Inflammatory macrophage treated with lipopolysaccharide for 4 hours (primary cell): ENCODE data around the gene SLC38A7.
A peak's percentile ranks its signal among the peaks of the same experiment; 100 is the strongest.
"Not testable (repeated sequence)": the region's sequence is repeated elsewhere in the genome, so short reads cannot be mapped to it uniquely, and the experiment has no call there.

Experiments used
- DNase-seq: peaks from one replicate; pipeline ENCODE4 v3.0.0-alpha.2; 2020

Gene SLC38A7

DNA sequence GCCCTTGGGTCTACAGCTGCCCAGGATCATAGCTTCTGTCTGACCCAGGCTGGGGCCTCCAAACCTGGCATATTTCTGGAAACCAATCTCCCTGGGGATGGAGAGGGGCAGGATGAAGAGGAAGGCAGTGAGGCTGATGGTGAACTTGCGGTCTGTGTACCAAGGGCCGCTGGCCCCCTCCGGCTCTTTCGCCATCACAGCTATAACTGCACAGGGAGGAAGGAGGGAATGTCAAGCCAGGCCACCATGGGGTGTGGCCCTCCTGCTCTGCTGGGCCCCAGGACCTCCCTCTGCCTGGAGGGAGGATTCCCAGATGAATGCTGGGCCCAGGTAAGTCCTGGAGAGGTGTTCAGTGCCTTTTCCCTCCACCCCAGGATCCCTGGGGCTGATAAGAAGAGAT, 6.3 kb downstream of the SLC38A7 start:
- no peak for DNase-seq

DNA sequence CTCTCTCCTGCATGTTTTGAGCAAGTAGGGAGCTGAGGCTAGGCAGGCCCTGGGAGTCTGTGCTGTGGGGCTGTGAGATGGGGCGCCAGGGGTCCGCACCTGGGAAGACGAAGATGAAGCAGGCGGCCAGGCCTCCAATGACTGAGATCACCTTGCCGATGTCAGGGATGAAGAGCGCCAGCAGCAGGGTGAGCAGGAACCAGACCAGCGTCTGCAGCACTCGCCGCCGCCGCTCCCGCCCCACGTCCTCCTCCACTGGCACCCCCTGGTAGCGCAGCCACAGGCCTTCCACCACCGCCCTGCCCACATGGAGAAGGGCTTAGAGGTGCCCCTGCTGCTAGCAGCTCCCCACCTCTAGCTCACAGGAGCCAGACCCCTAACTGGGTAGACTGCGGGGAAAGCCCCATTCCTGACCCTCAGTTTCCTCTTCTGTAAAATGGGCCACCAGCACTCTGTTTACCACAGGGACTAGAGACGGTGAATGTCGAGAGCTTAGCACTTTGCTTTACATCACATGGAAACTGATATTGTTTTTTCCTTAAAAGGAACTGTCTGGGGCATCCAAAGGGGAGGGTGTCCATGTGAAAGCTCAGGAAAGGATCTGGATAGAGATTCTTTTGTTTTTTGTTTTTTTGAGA, 13.5 kb downstream of the SLC38A7 start:
- DNase-seq = no peak

DNA sequence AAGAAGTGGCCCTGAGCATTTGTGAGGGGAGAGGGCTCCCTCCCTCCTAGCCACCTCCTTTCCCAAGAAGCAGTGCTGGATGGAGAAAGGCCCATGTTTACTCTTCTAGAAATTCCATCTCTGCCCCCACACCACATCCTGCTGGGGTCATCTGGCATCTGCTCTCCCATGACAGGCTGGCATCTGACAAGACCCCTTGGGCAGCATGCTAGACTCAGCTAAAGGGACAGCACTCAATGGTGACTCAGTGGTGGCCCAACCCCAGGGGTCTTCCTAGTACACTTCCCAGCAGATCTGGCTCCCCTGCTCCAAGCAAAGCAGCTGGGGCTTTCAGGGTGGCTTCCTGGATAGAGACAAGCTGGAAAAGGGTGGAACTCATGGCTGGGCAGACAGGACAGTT, 14.4 kb downstream of the SLC38A7 start:
- DNase-seq = no peak

DNA sequence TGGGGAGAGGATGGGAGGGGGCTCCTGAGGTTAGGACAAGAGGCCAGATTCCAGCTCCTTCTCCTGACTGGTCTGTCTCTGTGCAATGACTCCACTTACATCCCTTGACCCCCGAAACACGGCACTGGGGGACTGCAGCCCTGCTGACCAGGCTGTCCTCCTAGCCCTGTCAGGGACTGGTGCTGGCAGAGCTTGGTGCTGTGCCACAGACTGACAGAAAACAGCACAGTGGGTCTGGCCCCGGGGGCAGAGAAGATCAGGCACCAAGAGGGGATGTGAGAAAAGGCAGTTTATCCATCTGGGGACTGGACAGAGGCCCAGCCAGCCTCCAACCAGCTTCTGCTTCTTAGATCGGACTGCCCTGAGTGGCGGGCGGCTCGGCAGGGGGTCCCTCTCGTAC, 19.4 kb downstream of the SLC38A7 start:
- no peak for DNase-seq

DNA sequence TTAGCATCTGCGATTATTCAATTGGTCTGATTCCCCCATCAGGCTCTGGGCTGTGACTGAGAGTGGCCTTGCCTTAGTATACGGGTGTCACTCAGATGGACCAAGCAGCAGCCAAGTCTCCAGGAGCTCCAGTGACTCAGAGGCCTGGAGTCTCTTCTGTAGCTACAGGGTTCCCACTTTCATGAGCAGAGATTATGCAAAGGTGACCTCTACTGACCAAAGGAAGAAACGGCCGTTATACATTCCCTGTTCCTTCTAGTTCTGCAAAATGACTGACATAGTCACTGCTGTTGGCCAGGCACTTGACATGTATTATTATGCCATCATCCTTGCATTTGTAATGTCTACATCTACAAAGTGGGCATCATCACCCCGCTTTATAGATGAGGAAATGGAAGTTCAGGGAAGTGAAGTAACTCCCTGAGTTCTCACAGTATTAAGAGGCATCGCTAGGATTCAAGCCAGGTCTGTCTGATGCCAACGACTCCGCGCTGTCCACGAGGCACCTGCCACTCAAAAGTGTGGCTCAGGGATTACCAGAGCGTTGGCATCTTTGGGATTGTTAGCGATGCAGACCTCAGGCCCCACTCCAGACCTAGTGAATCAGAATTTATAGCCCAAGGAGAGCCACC, 23.3 kb downstream of the SLC38A7 start:
- DNase-seq = peak; percentile 87

DNA sequence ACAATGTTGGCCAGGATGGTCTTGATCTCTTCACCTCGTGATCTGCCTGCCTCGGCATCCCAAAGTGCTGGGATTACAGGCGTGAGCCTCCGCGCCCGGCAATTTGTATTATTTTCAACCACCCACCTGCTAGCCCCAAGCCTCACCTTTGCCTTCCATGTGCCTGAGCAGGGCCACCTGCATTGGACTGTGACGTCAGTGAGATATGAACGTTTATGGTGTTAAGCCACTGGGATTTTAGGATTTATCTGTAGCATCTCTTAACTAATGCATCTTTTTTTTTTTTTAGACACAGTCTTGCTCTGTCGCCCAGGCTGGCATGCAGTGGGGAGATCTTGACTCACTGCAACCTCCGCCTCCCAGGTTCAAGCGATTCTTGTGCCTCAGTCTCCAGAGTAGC, 24.7 kb downstream of the SLC38A7 start:
- DNase-seq = not testable (repeated sequence)

DNA sequence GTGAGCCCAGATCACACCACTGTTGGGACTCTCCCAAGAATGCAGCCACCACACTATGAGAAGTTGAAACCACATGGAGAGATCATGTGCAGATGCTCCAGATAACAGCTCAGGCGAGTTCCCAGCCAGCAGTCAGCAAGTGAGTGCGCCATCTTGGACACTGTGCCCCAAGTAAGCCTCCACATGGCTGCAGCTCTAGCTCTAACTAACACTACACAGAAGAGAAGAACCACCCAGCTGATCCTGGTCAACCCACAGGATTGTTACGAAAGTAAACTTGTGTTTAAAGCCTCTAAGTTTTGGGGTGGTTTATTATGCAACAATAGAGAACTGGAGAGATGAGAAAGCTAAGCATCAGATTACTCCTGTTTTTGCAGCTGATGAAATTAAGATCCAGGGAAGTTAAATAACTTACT, 25.8 kb downstream of the SLC38A7 start:
- no peak for DNase-seq

DNA sequence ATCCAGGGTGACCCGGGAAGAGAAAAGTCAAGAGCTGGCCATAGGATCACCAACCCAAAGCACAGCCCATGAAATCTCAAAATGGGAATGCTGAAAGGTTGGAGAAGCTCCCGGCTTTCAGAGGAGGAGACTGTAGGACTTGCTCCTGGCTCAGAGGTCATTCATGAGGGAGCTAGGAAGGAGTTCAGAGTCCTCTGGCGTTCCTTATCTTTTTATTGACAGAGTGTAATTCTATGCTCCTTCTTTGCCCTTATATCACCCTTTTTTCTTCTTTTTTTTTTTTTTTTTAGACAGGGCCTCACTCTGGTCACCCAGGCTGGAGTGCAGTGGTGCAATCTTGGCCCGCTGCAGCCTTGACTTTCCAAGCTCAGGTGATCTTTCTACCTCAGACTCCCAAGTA, 27.7 kb downstream of the SLC38A7 start:
- no peak for DNase-seq

DNA sequence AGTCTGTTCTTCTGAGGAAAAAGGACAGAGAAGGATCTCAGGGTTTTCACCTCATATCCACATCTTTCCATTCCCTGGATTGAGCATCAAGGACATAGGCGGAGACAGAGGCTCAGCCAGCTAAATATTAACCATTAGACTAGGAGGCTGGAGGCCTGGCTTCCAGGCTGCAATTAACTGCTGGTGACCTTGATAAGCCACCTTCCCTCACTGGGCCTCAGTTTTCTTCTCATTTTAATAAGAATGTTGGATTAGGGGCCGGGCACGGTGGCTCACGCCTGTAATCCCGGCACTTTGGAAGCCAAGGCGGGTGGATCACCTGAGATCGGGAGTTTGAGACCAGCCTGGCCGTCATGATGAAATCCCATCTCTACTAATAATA, 29.4 kb downstream of the SLC38A7 start:
- DNase-seq = no peak

DNA sequence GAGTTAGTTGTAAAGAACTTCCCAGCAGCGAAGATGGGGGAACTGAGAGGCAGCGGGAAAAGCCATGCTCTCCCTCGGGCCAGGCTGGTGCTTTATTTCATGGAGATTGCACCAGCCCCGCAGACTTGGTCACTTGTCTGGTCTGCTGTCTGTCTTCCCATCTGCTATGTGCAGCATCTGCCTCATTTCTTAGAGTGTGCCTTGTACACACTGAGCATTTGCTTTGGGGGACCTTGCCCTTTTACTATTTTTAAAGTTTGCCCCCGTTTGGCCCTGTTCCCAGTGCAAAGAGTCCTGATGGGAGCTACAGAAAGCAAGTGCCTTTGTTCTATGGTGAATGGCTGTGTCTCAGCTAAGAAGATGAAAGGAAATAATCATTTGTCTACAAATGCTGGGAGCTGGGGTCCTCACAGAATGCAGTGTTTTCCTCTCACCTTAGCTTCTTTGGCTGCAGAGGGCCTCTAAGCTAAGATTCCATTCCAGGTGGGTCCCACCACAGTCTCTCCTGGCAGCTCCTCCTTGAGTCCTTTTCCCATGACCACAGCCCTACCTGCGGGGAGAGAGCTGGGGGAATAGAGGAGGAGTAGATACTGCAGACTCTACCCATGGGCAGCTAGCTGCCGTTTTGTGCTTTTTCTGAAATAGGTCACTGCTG, 29.9 kb downstream of the SLC38A7 start:
- DNase-seq = no peak

DNA sequence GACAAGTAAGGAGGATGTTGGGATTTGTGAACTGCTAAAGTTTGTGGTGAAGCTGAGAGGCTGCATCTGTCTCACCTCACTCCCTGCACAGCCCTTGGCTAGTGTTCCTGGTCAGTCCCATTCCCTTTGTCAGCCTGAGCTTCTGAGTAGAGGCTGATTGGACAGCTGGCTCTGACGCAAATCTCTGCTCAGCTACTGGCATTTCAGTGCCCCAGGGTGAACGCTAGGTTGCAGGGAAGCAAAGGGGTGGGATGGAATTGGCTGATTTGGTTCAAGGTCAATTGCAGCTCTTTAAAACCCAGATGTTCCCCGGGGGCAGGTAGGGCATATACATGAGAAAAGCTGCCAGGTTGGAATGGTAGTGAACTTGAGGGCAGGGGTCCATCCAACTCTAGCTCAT, 31.8 kb downstream of the SLC38A7 start:
- DNase-seq = no peak

DNA sequence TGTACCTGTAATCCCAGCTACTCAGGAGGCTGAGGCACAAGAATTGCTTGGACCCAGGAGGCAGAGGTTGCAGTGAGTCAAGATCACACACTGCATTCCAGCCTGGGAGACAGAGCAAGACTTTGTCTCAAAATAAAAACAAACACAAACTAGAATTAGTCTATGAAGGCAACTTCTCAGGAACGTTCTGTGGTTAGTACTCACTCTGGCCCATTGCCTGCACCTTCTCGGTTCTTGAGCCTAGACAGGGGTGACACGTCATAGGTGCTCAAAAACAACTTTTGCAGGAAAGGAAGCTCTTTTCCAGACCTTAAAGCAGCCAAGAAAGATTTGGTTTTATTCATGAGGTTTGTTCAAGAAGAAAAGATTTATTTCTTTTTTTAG, 32.6 kb downstream of the SLC38A7 start:
- no peak for DNase-seq

DNA sequence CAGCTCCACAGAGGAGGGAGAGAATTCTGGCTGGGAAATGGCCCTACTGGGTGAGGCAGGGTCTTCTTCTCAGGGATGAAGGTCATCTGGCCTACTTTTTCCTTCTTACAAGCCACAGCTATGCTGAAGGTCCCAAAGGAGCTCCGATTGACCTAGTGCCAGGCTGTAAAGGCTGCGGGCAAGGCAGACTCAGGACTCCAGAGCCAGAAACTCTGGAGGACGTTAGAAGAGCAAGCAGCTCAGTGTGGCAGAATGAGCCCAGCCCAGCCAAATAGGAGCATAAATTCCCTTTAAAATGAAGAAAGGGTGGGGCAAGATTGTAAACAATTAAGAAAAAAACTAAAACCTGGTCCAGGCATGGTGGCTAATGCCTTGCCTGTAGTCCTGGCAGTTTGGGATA, 34.9 kb downstream of the SLC38A7 start:
- DNase-seq = no peak

DNA sequence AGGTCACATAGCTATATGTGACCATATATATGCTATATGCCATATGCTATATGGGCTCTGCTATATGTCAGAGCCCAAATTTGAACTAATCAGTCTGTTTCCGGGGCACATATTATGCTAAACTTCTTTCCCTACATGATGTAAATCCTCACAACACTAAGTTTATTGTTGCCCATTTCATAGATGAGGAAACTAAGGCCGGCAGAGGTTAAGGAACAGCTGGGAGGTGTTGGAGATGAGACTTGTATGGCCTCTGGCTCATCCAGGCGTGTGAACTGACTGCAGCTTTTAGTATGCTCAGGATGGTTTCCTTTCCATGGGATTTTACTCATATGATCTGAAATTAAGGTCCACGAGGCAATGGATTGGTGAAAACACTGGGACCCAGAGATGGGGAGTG, 37.5 kb downstream of the SLC38A7 start:
- no peak for DNase-seq

DNA sequence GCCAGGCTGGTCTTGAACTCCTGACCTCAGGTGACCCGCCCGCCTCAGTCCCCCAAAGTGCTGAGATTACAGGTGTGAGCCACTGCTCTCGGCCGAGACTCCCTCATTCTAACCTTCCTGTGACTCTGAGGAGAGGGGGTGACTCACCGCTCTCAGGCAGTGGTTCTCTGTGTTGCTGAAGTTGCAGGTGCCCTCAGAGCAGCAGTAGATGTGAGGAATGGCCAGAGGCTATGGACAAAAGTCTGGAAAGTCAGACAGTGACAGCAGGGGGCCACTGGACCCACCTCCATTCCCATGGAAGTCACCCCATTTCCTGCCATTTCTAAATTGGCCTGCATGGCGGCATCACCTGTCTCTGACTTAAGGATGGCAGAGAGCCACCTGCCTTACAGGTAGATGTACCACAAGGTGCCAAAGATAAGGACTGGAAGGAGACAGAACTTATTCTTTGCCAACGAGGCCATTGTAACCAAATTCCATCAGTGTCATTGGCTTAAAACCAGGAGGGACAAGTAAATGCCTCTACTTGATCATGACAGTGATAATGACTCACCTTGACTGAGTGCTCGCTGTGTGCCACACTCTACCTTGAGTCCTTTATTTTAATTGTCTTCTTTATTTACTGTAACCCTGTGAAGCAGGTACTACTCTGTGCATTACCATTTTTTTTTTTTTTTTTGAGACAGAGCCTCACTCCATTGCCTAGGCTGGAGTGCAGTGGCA, 39.6 kb downstream of the SLC38A7 start:
- DNase-seq = no peak

DNA sequence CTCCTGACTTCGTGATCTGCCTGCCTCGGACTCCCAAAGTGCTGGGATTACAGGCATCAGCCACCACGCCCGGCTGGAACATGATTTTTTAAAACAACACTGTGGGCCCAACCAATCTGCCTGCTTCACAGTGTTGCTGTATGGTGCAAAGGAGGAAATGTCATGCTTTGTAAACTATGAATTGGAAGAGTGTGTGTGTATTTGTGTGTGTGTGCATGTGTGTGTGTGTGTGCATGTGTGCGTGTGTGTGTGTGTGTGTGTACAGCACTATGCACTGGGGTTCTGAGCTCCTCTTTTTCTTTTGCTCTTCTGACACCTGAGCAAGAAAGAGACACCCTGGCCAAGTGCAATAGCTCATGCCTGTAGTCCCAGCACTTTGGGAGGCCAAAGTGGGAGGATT, 40.5 kb downstream of the SLC38A7 start:
- DNase-seq = no peak

DNA sequence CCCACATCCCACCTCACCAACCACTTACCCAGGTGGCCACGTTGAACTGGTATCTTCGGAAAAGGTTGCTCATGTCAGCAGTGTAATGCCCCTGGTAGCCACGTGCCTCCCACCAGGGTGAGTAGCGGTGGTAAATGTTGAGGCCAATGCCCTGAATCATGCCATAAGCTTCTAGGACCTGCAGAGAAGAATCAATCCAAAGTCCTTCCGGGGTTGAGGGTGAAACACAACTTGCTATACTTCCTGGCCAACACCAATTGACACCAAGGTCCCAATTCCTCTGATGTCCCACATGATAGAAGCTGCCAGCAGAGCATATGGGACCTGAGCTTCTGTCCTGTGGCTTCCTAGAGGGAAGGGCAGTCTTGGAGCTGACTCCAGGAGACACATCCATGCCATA, 43.6 kb downstream of the SLC38A7 start:
- no peak for DNase-seq

DNA sequence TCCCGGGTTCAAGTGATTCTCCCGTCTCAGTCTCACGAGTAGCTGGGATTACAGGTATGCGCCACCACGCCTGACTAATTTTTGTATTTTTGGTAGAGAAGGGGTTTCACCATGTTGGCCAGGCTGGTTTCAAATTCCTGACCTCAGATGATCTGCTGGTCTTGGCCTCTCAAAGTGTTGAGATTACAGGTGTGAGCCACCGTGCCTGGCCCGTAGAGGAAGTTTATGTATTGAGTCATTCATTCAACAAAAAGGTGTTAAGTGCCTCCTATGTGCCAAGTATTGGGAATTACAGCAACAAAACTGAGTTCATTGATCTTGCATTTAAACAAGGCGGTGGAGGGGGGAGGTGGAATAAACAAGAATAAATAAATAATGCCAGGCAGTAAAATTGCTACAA, 44.7 kb downstream of the SLC38A7 start:
- DNase-seq = no peak

DNA sequence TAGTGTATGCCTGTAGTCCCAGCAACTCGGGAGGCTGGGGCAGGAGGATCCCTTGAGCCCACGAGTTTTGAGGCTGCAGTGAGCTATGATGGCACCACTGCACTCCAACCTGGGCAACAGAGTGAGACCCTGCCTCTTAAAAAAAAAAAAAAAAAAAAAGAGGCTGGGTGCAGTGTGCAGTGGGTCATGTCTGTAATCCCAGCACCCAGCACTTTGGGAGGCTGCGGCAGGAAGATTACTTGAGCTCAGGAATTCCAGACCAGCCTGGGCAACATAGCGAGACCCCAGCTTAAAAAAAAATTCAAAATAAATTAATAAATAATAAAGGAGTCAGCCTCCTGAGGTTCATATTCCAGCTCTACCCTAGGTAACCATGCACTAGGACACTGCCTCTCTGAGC, 45.3 kb downstream of the SLC38A7 start:
- no peak for DNase-seq

DNA sequence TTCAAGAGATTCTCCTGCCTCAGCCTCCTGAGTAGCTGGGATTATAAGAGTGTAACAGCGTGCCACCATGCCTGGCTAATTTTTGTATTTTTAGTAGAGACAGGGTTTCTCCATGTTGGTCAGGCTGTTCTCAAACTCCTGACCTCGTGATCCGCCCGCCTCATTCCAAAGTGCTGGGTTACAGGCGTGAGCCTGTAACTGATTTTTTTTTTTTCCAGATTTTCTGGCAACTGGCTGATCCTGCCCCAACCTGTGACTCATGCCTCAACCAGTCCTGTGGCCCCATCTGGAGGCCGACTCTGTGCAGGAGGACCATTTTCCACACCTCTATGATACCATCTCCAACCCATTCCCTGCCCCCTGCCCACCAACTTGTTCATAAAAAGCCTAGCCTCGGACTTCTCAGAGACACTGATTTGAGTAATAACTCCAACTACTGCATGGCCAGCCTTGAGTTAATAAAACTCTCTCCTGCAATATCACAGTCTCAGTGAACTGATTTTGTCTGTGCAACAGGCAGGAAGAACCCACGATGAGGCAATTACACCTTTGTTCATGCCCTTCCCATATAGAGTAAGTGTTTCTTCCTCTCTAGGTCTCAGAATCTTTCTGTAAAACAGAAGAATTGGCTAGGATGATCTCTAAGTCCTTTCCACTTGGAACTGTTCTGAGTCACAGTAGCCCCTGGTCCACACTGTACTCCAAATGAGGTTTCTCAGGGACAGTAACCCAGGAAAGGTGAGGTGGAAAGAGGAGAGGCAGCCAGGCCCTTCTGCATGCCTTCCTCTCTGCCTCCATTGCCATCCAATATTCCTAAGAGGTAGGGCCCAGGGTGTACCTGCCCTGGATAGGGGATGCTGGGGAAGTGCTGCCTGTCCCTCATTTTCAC, 46.2 kb downstream of the SLC38A7 start:
- peak; percentile 1 for DNase-seq

DNA sequence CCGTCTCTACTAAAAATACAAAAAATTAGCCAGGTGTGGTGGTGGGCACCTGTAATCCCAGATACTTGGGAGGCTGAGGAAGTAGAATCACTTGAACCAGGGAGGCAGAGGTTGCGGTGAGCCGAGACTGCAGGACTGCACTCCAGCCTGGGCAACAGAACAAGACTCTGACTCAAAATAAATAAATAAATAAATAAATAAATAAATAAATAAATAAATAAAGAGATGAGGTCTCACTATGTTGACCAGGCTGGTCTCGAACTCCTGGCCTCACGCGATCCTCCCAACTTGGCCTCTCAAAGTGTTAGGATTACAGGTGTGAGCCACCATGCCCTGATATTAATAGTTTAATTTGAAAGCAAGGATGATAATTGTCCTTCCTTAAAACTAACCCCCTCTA, 47.5 kb downstream of the SLC38A7 start:
- DNase-seq = not testable (repeated sequence)

DNA sequence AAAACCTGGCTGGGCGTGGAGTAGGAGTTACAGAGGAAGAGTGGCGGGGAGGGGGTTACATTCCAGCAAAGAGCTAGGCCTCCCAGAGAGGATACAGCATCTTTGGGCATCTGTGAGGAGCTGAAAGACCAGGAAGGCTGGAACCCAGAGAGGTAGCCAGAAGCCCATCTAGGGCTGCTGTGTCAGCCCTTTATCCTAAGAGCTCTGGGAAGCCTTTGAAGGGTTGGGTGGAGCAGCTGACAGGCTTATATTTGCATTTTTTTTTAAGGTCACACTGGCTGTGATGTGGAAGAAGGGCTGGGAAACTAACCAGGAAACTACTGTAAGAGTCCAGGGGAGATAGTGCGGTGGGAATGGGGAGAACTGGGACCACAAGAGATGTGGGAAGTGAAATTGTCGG, 48.1 kb downstream of the SLC38A7 start:
- no peak for DNase-seq

DNA sequence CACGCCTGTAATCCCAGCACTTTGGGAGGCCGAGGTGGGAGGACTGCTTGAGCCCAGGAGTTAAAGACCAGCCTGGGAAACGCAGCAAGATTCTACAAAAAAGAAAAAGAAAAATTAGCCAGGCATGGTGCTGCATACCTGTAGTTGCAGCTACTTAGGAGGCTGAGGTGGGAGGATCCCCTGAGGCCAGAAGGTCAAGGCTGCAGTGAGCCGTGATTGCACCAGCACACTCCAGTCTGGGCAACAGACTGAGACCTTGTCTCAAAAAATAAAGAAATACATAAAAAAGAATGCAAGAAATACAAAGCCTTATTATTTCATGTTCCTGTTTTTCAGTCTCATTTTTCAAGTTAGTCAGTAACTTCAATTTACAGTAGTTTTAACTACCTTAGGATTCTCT, 49.1 kb downstream of the SLC38A7 start:
- DNase-seq = no peak
